Kidney epithelial cell (primary cell): ENCODE measurements around the gene PPDPF. TPM values are rescaled to one million over a fixed set of nuclear protein-coding genes. Genes with fewer than 3 reads are reported as not detected.

ENCODE experiments used
- DNase-seq: peaks from one replicate; pipeline ENCODE4 v3.0.0-alpha.2; 2010; ENCODE audit warnings: low read depth
- H3K27me3 ChIP-seq: 2 replicates; pipeline ENCODE4 v1.6.0; 2011; ENCODE audit warnings: low read length; ENCODE audit not compliant: control insufficient read depth, insufficient read depth
- H3K36me3 ChIP-seq: 2 replicates; pipeline ENCODE4 v1.5.1; 2011; ENCODE audit warnings: low read length; ENCODE audit not compliant: control insufficient read depth, insufficient read depth
- H3K4me3 ChIP-seq: 2 replicates; pipeline ENCODE4 v1.5.1; 2011; ENCODE audit warnings: low read depth, mild to moderate bottlenecking, control low read depth, low read length
- CTCF ChIP-seq: IDR thresholded peaks from 2 replicates; pipeline ENCODE4 v1.5.1; 2011; ENCODE audit warnings: mild to moderate bottlenecking, moderate library complexity, low read length, control low read depth, inconsistent platforms; ENCODE audit not compliant: insufficient read depth, poor library complexity, severe bottlenecking
- total RNA-seq: library from RNA; depleted of rRNA; stranded (reverse); fragments of >200 nt; gene quantifications from 2 replicates; pipeline ENCODE4 v1.2.3, GENCODE V29; 2015

The PPDPF gene
- total RNA-seq, 1 donor from 2014 or later: 114 TPM

DNA sequence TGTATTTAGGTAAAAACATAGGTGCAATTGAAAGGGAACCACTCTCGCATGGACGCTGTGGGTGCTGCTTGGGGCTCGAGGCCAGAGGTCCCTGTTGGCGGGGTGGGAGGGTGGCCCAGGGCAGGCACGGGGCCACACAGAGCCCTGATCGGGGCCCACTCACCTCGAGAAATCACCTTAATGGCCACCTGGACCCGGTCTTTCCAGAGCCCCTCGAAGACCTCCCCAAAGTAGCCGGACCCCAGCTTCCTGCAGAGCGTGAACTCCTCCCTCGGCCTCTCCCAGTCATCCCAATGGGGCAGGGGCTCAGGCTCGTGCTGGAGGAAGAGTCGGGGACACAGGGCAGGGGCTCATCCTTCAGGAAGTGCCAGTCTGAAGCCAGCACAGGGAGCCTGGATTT is 12.8 kb downstream of the PPDPF start:
- peaks cover 32% of the 10 kb centered on the region for H3K27me3 ChIP-seq
- no peaks in the 10 kb centered on the region for H3K36me3 ChIP-seq
- TF ChIP-seq CTCF: no peak
- no peak overlapping the region for H3K4me3 ChIP-seq
- DNase-seq: no peak

GRCh38 chr20:63533871-63534393 is 13.4 kb downstream of the PPDPF start:
- H3K36me3 ChIP-seq: no peaks in the 10 kb centered on the region
- H3K4me3 ChIP-seq: no peak overlapping the region
- DNase-seq: no peak
- peaks cover 32% of the 10 kb centered on the region for H3K27me3 ChIP-seq
- TF ChIP-seq CTCF: no peak

DNA sequence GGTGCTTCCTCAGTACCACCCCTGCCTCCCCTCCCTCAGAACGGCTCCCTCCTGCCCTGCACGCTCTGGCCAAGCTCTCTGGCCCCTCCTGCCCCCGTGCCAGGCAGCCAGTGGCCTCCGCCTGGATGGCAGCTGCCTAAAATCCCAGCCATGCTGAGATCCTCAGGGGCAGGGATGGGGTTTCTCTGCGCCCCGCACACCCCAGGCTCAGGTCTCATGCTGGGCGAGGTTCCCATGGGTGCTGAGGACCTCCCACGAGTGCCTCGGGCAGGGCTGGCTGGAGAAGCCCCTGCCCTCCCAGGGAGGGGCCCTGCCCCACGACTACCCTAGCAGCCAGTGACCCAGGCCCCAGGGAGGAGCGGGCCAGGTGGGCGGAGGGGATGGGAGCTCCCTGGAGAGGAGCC is 13.9 kb downstream of the PPDPF start:
- no peaks in the 10 kb centered on the region for H3K36me3 ChIP-seq
- no peak overlapping the region for H3K4me3 ChIP-seq
- TF ChIP-seq CTCF: no peak
- peaks cover 28% of the 10 kb centered on the region for H3K27me3 ChIP-seq
- DNase-seq: no peak

GRCh38 chr20:63534831-63535651 is 14.5 kb downstream of the PPDPF start:
- no peak for DNase-seq
- Histone ChIP-seq H3K27me3 (peaks cover 24% of the 10 kb centered on the region), H3K36me3 (no peaks in the 10 kb centered on the region), H3K4me3 (no peak overlapping the region)
- no peak for TF ChIP-seq CTCF

GRCh38 chr20:63536241-63536977 is 15.8 kb downstream of the PPDPF start:
- no peak for TF ChIP-seq CTCF
- peaks cover 29% of the 10 kb centered on the region for H3K27me3 ChIP-seq
- H3K4me3 ChIP-seq: no peak overlapping the region
- H3K36me3 ChIP-seq: no peaks in the 10 kb centered on the region
- no peak for DNase-seq
